T follicular helper cell (primary cell): Measurements from ENCODE around the gene LHFPL3.

Source experiments
- DNase-seq: peaks from one replicate; pipeline ENCODE4 v3.0.0-alpha.2; 2020; ENCODE audit warnings: low read depth

Gene LHFPL3

GRCh38 chr7:104371216-104371979 is 43.0 kb downstream of the LHFPL3 start:
- DNase-seq = no peak

- DNase-seq = no peak
These were observed 43.6 kb downstream of the LHFPL3 start for GRCh38 chr7:104371980-104372357.

- DNase-seq = no peak
These were observed 54.2 kb downstream of the LHFPL3 start for GRCh38 chr7:104382616-104383015.

GRCh38 chr7:104386943-104387342 is 58.5 kb downstream of the LHFPL3 start:
- DNase-seq = no peak

GRCh38 chr7:104388222-104388621 is 59.8 kb downstream of the LHFPL3 start:
- no peak for DNase-seq

- DNase-seq = no peak
These were observed 66.8 kb downstream of the LHFPL3 start for GRCh38 chr7:104395162-104395561.

GRCh38 chr7:104397442-104397841 is 69.0 kb downstream of the LHFPL3 start:
- DNase-seq = no peak

GRCh38 chr7:104408371-104408770 is 80.0 kb downstream of the LHFPL3 start:
- DNase-seq = no peak

- DNase-seq = no peak
These were observed 82.3 kb downstream of the LHFPL3 start for GRCh38 chr7:104410742-104411141.

- no peak for DNase-seq
These were observed 84.5 kb downstream of the LHFPL3 start for GRCh38 chr7:104412911-104413310.

GRCh38 chr7:104414216-104414615 is 85.8 kb downstream of the LHFPL3 start:
- no peak for DNase-seq

- no peak for DNase-seq
These were observed 87.3 kb downstream of the LHFPL3 start for GRCh38 chr7:104415700-104416099.

GRCh38 chr7:104416866-104417393 is 88.5 kb downstream of the LHFPL3 start:
- DNase-seq = no peak

- no peak for DNase-seq
These were observed 103.5 kb downstream of the LHFPL3 start for GRCh38 chr7:104431930-104432329.

GRCh38 chr7:104434129-104434528 is 105.7 kb downstream of the LHFPL3 start:
- DNase-seq = no peak

GRCh38 chr7:104442481-104442880 is 114.1 kb downstream of the LHFPL3 start:
- DNase-seq = no peak

- DNase-seq = no peak
These were observed 115.6 kb downstream of the LHFPL3 start for GRCh38 chr7:104444017-104444416.

GRCh38 chr7:104445393-104445792 is 117.0 kb downstream of the LHFPL3 start:
- DNase-seq = no peak

GRCh38 chr7:104450861-104451260 is 122.5 kb downstream of the LHFPL3 start:
- no peak for DNase-seq

GRCh38 chr7:104453190-104453589 is 124.8 kb downstream of the LHFPL3 start:
- DNase-seq = no peak

- DNase-seq = no peak
These were observed 130.5 kb downstream of the LHFPL3 start for GRCh38 chr7:104458875-104459274.

- DNase-seq = no peak
These were observed 140.9 kb downstream of the LHFPL3 start for GRCh38 chr7:104469166-104469820.

GRCh38 chr7:104480529-104480928 is 152.1 kb downstream of the LHFPL3 start:
- no peak for DNase-seq
